Measurements from ENCODE around the gene MB. TPM values are rescaled to one million over a fixed set of nuclear protein-coding genes. Genes with fewer than 3 reads are reported as not detected.
A peak's percentile ranks its signal among the peaks of the same experiment; 100 is the strongest.

MB gene
- total and polyA plus RNA-seq, 9 of the 15 experiments (the other 6 are each of a cell fraction or from before 2014, with no cell fraction given): not detected

- 0 out of 4 replicates have a peak, but pooled peaks of 1 of the 2 experiments have one; percentile 6 for TF ChIP-seq RAD21 (CRISPR knock-in tag; conservative IDR thresholded peaks at IDR 0.05 in 1 of 2, IDR thresholded peaks at IDR 0.05 in 1 of 2)
- TF ChIP-seq PBX2 (CRISPR knock-in tag; IDR thresholded peaks at IDR 0.05; ENCODE audit: low read depth): no peak
- peak; percentile 67; the same call in 1 of the 2 replicates for TF ChIP-seq PBX2 (tag; conservative IDR thresholded peaks at IDR 0.05; ENCODE audit: low read depth)
- peak; percentile 44; the same call in 1 of the 2 replicates for TF ChIP-seq ARID1B (IDR thresholded peaks at IDR 0.05)
- no peak for TF ChIP-seq HMGN3 (IDR thresholded peaks at IDR 0.05; ENCODE audit: borderline replicate concordance, extremely low read depth, insufficient read length, low read depth, low read length)
- TF ChIP-seq MAZ (CRISPR knock-in tag; conservative IDR thresholded peaks at IDR 0.05 in 1 of 2, IDR thresholded peaks at IDR 0.05 in 1 of 2): 0 out of 4 replicates have a peak, but pooled peaks of 1 of the 2 experiments have one; percentile 13
- TF ChIP-seq MEIS2 (IDR thresholded peaks at IDR 0.05; ENCODE audit: partially characterized antibody): peak; percentile 79
- TF ChIP-seq ETV1 (tag; conservative IDR thresholded peaks at IDR 0.05; ENCODE audit: low read depth): peak; percentile 52; the same call in 1 of the 2 replicates
- no peak for TF ChIP-seq HNRNPK (IDR thresholded peaks at IDR 0.05; ENCODE audit: low read depth, low read length, poor library complexity, severe bottlenecking)
- TF ChIP-seq ATF3 (IDR thresholded peaks at IDR 0.05): peak; percentile 91
- no peak for TF ChIP-seq ATF3 (CRISPR knock-in tag; conservative IDR thresholded peaks at IDR 0.05)
- peak; percentile 72; the same call in 1 of the 2 replicates for TF ChIP-seq CTBP1 (IDR thresholded peaks at IDR 0.05; ENCODE audit: borderline replicate concordance)
- peak; percentile 81 for TF ChIP-seq CEBPG (CRISPR knock-in tag; IDR thresholded peaks at IDR 0.05)
- TF ChIP-seq CEBPG (tag; conservative IDR thresholded peaks at IDR 0.05 in 1 of 2, IDR thresholded peaks at IDR 0.05 in 1 of 2): peak; percentile 87 to 96
- peak; percentile 44; the same call in 1 of the 2 replicates for TF ChIP-seq PKNOX1 (IDR thresholded peaks at IDR 0.05)
- peak; percentile 25; the same call in 1 of the 2 replicates for TF ChIP-seq HDAC2 (IDR thresholded peaks at IDR 0.05)
- no peak for TF ChIP-seq TAL1 (IDR thresholded peaks at IDR 0.05)
- TF ChIP-seq CTCF (IDR thresholded peaks at IDR 0.05 in 2 of 3, conservative IDR thresholded peaks at IDR 0.05 in 1 of 3; ENCODE audit: insufficient read depth in 2 of 3, low read depth in 1 of 3, low read length in 3 of 3): no peak
- no peak for TF ChIP-seq NR2C1 (IDR thresholded peaks at IDR 0.05)
- peak; percentile 11; the same call in 1 of the 2 replicates for TF ChIP-seq NR2C1 (tag; IDR thresholded peaks at IDR 0.05)
- peak; percentile 73 for TF ChIP-seq CEBPB (tag; IDR thresholded peaks at IDR 0.05)
Measured at GRCh38 chr22:35589071-35589755, 27.9 kb downstream of the MB start (continued).
